Colon (tissue), 2 donors: ENCODE results near the gene EGFR.

Experiments
- FAIRE-seq: peaks from 2 replicates; lab custom pipeline; 2012; peaks lifted over from hg19 to GRCh38; lab: Jason Lieb, UNC
- donor health status: control.
- donor health status: control.

EGFR gene

GRCh38 chr7:55173671-55174070 lies 154.9 kb downstream of the EGFR start:
- FAIRE-seq, result no peak

GRCh38 chr7:55174456-55174855 lies 155.6 kb downstream of the EGFR start:
- FAIRE-seq, result no peak

- no peak for FAIRE-seq
These were observed 156.0 kb downstream of the EGFR start for GRCh38 chr7:55174856-55175255.

GRCh38 chr7:55177068-55177530 lies 158.3 kb downstream of the EGFR start:
- FAIRE-seq, result no peak

- FAIRE-seq, result no peak
These were observed 158.9 kb downstream of the EGFR start for GRCh38 chr7:55177589-55178261.

GRCh38 chr7:55178292-55178862 lies 159.6 kb downstream of the EGFR start:
- no peak for FAIRE-seq

- FAIRE-seq, result no peak
These were observed 160.3 kb downstream of the EGFR start for GRCh38 chr7:55178863-55179773.

GRCh38 chr7:55179931-55180682 lies 161.3 kb downstream of the EGFR start:
- no peak for FAIRE-seq

- FAIRE-seq, result no peak
These were observed 162.2 kb downstream of the EGFR start for GRCh38 chr7:55180963-55181542.

- no peak for FAIRE-seq
These were observed 162.9 kb downstream of the EGFR start for GRCh38 chr7:55181762-55182161.

- FAIRE-seq, result no peak
These were observed 165.1 kb downstream of the EGFR start for GRCh38 chr7:55183897-55184296.

- FAIRE-seq, result no peak
These were observed 166.5 kb downstream of the EGFR start for GRCh38 chr7:55185321-55185802.

- FAIRE-seq, result no peak
These were observed 167.3 kb downstream of the EGFR start for GRCh38 chr7:55185941-55186609.

GRCh38 chr7:55187701-55188491 lies 169.1 kb downstream of the EGFR start:
- no peak for FAIRE-seq

- no peak for FAIRE-seq
These were observed 169.8 kb downstream of the EGFR start for GRCh38 chr7:55188590-55189138.

GRCh38 chr7:55189146-55189766 lies 170.4 kb downstream of the EGFR start:
- no peak for FAIRE-seq

GRCh38 chr7:55189878-55190436 lies 171.1 kb downstream of the EGFR start:
- no peak for FAIRE-seq

GRCh38 chr7:55190511-55191160 lies 171.8 kb downstream of the EGFR start:
- FAIRE-seq, result no peak
